ENCODE data around the gene SLC30A10. TPM values are rescaled to one million over a fixed set of nuclear protein-coding genes. Genes with fewer than 3 reads are reported as not detected.
"Not testable (repeated sequence)": the region's sequence is repeated elsewhere in the genome, so short reads cannot be mapped to it uniquely, and the experiment has no call there.

Gene SLC30A10
- total RNA-seq, 1 donor from 2014 or later = 2.2 TPM

- TF ChIP-seq, protein P1, sequence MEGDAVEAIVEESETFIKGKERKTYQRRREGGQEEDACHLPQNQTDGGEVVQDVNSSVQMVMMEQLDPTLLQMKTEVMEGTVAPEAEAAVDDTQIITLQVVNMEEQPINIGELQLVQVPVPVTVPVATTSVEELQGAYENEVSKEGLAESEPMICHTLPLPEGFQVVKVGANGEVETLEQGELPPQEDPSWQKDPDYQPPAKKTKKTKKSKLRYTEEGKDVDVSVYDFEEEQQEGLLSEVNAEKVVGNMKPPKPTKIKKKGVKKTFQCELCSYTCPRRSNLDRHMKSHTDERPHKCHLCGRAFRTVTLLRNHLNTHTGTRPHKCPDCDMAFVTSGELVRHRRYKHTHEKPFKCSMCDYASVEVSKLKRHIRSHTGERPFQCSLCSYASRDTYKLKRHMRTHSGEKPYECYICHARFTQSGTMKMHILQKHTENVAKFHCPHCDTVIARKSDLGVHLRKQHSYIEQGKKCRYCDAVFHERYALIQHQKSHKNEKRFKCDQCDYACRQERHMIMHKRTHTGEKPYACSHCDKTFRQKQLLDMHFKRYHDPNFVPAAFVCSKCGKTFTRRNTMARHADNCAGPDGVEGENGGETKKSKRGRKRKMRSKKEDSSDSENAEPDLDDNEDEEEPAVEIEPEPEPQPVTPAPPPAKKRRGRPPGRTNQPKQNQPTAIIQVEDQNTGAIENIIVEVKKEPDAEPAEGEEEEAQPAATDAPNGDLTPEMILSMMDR (conservative IDR thresholded peaks at IDR 0.05) = no peak
- H3K27ac Mint-ChIP-seq = no peak overlapping the region
- no peaks in the 10 kb centered on the region for H3K9me3 Mint-ChIP-seq
- H3K27me3 Mint-ChIP-seq = no peaks in the 10 kb centered on the region
- no peaks in the 10 kb centered on the region for H3K4me1 Mint-ChIP-seq (ENCODE audit: unreplicated experiment)
- no peak for DNase-seq (ENCODE audit: extremely low spot score, unreplicated experiment)
- H3K36me3 Mint-ChIP-seq = no peaks in the 10 kb centered on the region
- no peak overlapping the region for H3K4me3 Mint-ChIP-seq
Observed at GRCh38 chr1:219900882-219901281, 27.5 kb downstream of the SLC30A10 start.

DNA sequence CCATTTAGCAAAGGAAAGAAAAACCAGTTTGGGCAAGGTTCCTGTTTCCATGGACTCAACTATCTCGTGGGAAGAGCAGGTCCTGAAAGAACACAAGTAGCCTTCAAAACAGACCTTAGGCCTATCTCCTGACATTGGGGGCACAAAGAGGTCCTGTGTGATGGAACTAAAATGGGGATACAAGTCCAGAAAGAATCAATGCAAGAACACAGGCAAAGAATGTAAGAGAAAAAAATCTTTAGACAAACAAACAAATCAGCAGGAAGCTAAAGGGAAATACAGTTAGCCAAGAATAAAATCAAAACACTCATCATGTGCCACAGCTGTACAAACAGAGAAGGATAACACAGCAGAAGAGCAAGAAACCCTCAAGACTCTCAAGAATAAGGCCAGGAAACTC is 28.2 kb downstream of the SLC30A10 start:
- TF ChIP-seq, protein P1 (conservative IDR thresholded peaks at IDR 0.05) = no peak
- Mint-ChIP-seq H3K9me3 (no peaks in the 10 kb centered on the region), H3K27ac (no peak overlapping the region), H3K4me3 (no peak overlapping the region), H3K36me3 (no peaks in the 10 kb centered on the region), H3K4me1 (ENCODE audit: unreplicated experiment) (no peaks in the 10 kb centered on the region), H3K27me3 (peaks cover 5% of the 10 kb centered on the region)
- no peak for DNase-seq (ENCODE audit: extremely low spot score, unreplicated experiment)

DNA sequence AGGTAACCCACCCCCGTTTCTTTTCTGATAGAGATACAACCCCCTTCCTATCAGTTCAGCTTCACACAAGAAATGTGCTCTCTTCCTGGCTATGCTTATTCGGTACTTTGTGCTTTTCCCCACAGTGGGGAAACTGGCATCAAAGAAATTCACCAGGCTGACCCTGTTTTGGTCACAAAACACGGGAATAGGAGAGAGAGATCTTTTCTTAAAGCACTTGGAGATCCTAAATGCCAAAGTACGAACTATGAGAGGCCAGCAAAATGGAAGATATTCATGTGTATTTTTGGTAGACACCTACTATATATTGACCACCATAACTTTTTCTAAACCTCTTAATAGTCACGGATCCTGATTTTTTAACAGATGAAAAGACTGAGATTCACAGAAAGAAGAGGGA is 30.0 kb downstream of the SLC30A10 start:
- TF ChIP-seq, protein P1 (conservative IDR thresholded peaks at IDR 0.05) = no peak
- Mint-ChIP-seq H3K9me3 (no peaks in the 10 kb centered on the region), H3K27ac (no peak overlapping the region), H3K4me1 (ENCODE audit: unreplicated experiment) (no peaks in the 10 kb centered on the region), H3K36me3 (no peaks in the 10 kb centered on the region), H3K27me3 (peaks cover 5% of the 10 kb centered on the region), H3K4me3 (no peak overlapping the region)
- DNase-seq (ENCODE audit: extremely low spot score, unreplicated experiment) = no peak

GRCh38 chr1:219897914-219898313 is 30.4 kb downstream of the SLC30A10 start:
- peaks cover 5% of the 10 kb centered on the region for H3K27me3 Mint-ChIP-seq
- no peaks in the 10 kb centered on the region for H3K36me3 Mint-ChIP-seq
- H3K4me3 Mint-ChIP-seq = no peak overlapping the region
- H3K27ac Mint-ChIP-seq = no peak overlapping the region
- no peaks in the 10 kb centered on the region for H3K9me3 Mint-ChIP-seq
- no peaks in the 10 kb centered on the region for H3K4me1 Mint-ChIP-seq (ENCODE audit: unreplicated experiment)
- no peak for DNase-seq (ENCODE audit: extremely low spot score, unreplicated experiment)
- TF ChIP-seq, protein P1 (conservative IDR thresholded peaks at IDR 0.05) = no peak

DNA sequence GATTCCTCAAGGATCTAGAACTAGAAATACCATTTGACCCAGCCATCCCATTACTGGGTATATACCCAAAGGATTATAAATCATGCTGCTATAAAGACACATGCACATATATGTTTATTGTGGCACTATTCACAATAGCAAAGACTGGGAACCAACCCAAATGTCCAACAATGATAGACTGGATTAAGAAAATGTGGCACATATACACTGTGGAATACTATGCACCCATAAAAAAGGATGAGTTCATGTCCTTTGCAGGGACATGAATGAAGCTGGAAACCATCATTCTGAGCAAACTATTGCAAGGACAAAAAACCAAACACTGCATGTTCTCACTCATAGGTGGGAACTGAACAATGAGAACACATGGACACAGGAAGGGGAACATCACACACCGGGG is 36.1 kb downstream of the SLC30A10 start:
- H3K27ac Mint-ChIP-seq; H3K36me3 Mint-ChIP-seq; H3K4me3 Mint-ChIP-seq; H3K9me3 Mint-ChIP-seq; DNase-seq (ENCODE audit: extremely low spot score, unreplicated experiment); H3K4me1 Mint-ChIP-seq (ENCODE audit: unreplicated experiment): not testable (repeated sequence)
- H3K27me3 Mint-ChIP-seq = peaks cover 13% of the 10 kb centered on the region

GRCh38 chr1:219891846-219892245 is 36.5 kb downstream of the SLC30A10 start:
- H3K4me1 Mint-ChIP-seq (ENCODE audit: unreplicated experiment); H3K9me3 Mint-ChIP-seq; H3K27ac Mint-ChIP-seq; H3K4me3 Mint-ChIP-seq; DNase-seq (ENCODE audit: extremely low spot score, unreplicated experiment); H3K36me3 Mint-ChIP-seq: not testable (repeated sequence)
- H3K27me3 Mint-ChIP-seq = peaks cover 14% of the 10 kb centered on the region

DNA sequence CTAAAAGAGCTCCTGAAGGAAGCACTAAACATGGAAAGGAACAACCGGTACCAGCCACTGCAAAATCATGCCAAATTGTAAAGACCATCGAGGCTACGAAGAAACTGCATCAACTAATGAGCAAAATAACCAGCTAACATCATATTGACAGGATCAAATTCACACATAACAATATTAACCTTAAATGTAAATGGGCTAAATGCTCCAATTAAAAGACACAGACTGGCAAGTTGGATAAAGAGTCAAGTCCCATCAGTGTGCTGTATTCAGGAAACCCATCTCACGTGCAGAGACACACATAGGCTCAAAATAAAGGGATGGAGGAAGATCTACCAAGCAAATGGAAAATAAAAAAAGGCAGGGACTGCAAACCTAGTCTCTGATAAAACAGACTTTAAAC is 39.7 kb downstream of the SLC30A10 start:
- H3K27ac Mint-ChIP-seq; DNase-seq (ENCODE audit: extremely low spot score, unreplicated experiment); H3K9me3 Mint-ChIP-seq; H3K4me1 Mint-ChIP-seq (ENCODE audit: unreplicated experiment); H3K36me3 Mint-ChIP-seq; H3K4me3 Mint-ChIP-seq: not testable (repeated sequence)
- H3K27me3 Mint-ChIP-seq = peaks cover 12% of the 10 kb centered on the region
